HL-60 (cell line): Measurements from ENCODE around the gene PDE4B.

ENCODE experiments used
- DNase-seq, 2 experiments: peaks; one replicate each; pipeline ENCODE4 v3.0.0-alpha.2; 2010 to 2020; ENCODE audit warnings: low read depth in 1 of 2, low spot score in 1 of 2
- H3K27ac ChIP-seq: fragments of 250-450 bp; sonication (Bioruptor Pico); replicated peaks from 2 replicates; pipeline ENCODE4 v1.5.1; 2020; ENCODE audit warnings: mild to moderate bottlenecking, moderate library complexity
- H3K27me3 ChIP-seq: fragments of 250-450 bp; sonication (Bioruptor Pico); 2 replicates; pipeline ENCODE4 v1.5.1; 2021; ENCODE audit warnings: mild to moderate bottlenecking, moderate library complexity; ENCODE audit not compliant: insufficient read depth, poor library complexity, severe bottlenecking
- H3K4me3 ChIP-seq: replicated peaks from 2 replicates; pipeline ENCODE4 v1.5.1; 2011; ENCODE audit warnings: mild to moderate bottlenecking, control low read depth, low read length; ENCODE audit not compliant: insufficient read depth
- CTCF ChIP-seq: IDR thresholded peaks from one replicate; pipeline ENCODE4 v1.5.1; 2011; ENCODE audit warnings: low read length, control low read depth, inconsistent platforms; ENCODE audit not compliant: insufficient read depth
- GABPA ChIP-seq: IDR thresholded peaks from 2 replicates; pipeline ENCODE4 v1.6.1; 2012; ENCODE audit warnings: low read depth
- POLR2AphosphoS5 ChIP-seq: IDR thresholded peaks from 2 replicates; pipeline ENCODE4 v1.6.1; 2012; ENCODE audit warnings: low read depth
- REST ChIP-seq: IDR thresholded peaks from 2 replicates; pipeline ENCODE4 v1.6.1; 2012; ENCODE audit warnings: low read depth; ENCODE audit not compliant: insufficient replicate concordance
- SPI1 ChIP-seq: IDR thresholded peaks from 2 replicates; pipeline ENCODE4 v1.6.1; 2012; ENCODE audit warnings: low read depth, mild to moderate bottlenecking, borderline replicate concordance

The PDE4B gene

GRCh38 chr1:66239834-66240233, 447.1 kb downstream of the PDE4B start:
- Histone ChIP-seq H3K4me3 (no peak overlapping the region), H3K27ac (no peak overlapping the region), H3K27me3 (no peaks in the 10 kb centered on the region)
- TF ChIP-seq CTCF (no peak), GABPA (no peak), REST (no peak), SPI1 (no peak), POLR2AphosphoS5 (no peak)
- DNase-seq = no peak

GRCh38 chr1:66240491-66241484, 448.1 kb downstream of the PDE4B start:
- DNase-seq = no peak
- no peaks in the 10 kb centered on the region for H3K27me3 ChIP-seq
- TF ChIP-seq CTCF (no peak), SPI1 (no peak)
- no peak overlapping the region for H3K27ac ChIP-seq
- no peak overlapping the region for H3K4me3 ChIP-seq

GRCh38 chr1:66242646-66243547, 450.2 kb downstream of the PDE4B start:
- Histone ChIP-seq H3K4me3 (no peak overlapping the region), H3K27me3 (no peaks in the 10 kb centered on the region), H3K27ac (no peak overlapping the region)
- TF ChIP-seq GABPA (no peak), CTCF (peak; percentile 98)
- peak; percentile 39 to 75 for DNase-seq

GRCh38 chr1:66243548-66244130, 450.9 kb downstream of the PDE4B start:
- DNase-seq = no peak
- H3K27ac ChIP-seq = no peak overlapping the region
- TF ChIP-seq POLR2AphosphoS5 = no peak
- no peak for TF ChIP-seq CTCF
- no peak for TF ChIP-seq SPI1
- TF ChIP-seq GABPA = no peak
- no peak for TF ChIP-seq REST
- H3K4me3 ChIP-seq = no peak overlapping the region
- H3K27me3 ChIP-seq = no peaks in the 10 kb centered on the region
